PC-3 (cell line): Measurements from ENCODE around the gene EZR. TPM values are rescaled to one million over a fixed set of nuclear protein-coding genes. Genes with fewer than 3 reads are reported as not detected.

Experiments
- ATAC-seq: fragments of 200-7000 bp; cut with Tn5 transposase; 2 replicates; pipeline ENCODE4 v1.9.1; 2020; ENCODE audit warnings: mild to moderate bottlenecking, moderate library complexity
- BruUV-seq: library from RNA; stranded (reverse); fragments of 400-500 nt; replicated peaks from 2 replicates; lab custom pipeline; 2021; lab: Mats Ljungman, UMichigan
- CTCF ChIA-PET: fragments of 300-600 bp; sonication (Branson Sonifier 250); formaldehyde crosslinking; loops from one replicate; lab custom pipeline; 2022; ENCODE audit warnings: antibody characterized with exemption; lab: Charles Lee
- POLR2A ChIA-PET: fragments of 300-600 bp; sonication (Branson Sonifier 250); formaldehyde crosslinking; loops from one replicate; lab custom pipeline; 2022; ENCODE audit warnings: antibody characterized with exemption; ENCODE audit not compliant: unreplicated experiment; lab: Charles Lee
- DNase-seq: peaks from one replicate; pipeline ENCODE4 v3.0.0-alpha.2; 2015
- H2AFZ ChIP-seq: fragments of 300-600 bp; sonication (generic); 2 replicates; pipeline ENCODE4 v1.6.0; 2016; ENCODE audit warnings: antibody characterized with exemption, low read length
- H3F3A ChIP-seq: fragments of 300-600 bp; sonication (generic); one replicate; pipeline ENCODE4 v1.6.0; 2017; ENCODE audit warnings: antibody characterized with exemption, low read length, control low read depth, mild to moderate bottlenecking; ENCODE audit not compliant: unreplicated experiment
- H3K27ac ChIP-seq: fragments of 300-600 bp; sonication (generic); 2 replicates; pipeline ENCODE4 v1.5.1; 2016; ENCODE audit warnings: mild to moderate bottlenecking, low read length
- H3K27me3 ChIP-seq: fragments of 300-600 bp; sonication (generic); 2 replicates; pipeline ENCODE4 v1.6.1; 2016; ENCODE audit warnings: low read length, mixed read lengths
- H3K36me3 ChIP-seq: fragments of 300-600 bp; sonication (generic); 2 replicates; pipeline ENCODE4 v1.6.1; 2016; ENCODE audit warnings: low read depth, mixed run types, low read length, mixed read lengths
- H3K4me1 ChIP-seq: fragments of 300-600 bp; sonication (generic); 2 replicates; pipeline ENCODE4 v1.5.1; 2016; ENCODE audit warnings: low read length; ENCODE audit not compliant: insufficient read depth
- H3K4me2 ChIP-seq: fragments of 300-600 bp; sonication (generic); 2 replicates; pipeline ENCODE4 v1.6.0; 2016; ENCODE audit warnings: low read length
- H3K4me3 ChIP-seq: fragments of 300-600 bp; sonication (generic); 2 replicates; pipeline ENCODE4 v1.5.1; 2016; ENCODE audit warnings: mild to moderate bottlenecking, low read length, mixed read lengths
- H3K79me2 ChIP-seq: fragments of 300-600 bp; sonication (generic); 2 replicates; pipeline ENCODE4 v1.6.1; 2017; ENCODE audit warnings: low read length, mixed read lengths
- H3K9ac ChIP-seq: fragments of 300-600 bp; sonication (generic); 2 replicates; pipeline ENCODE4 v1.6.0; 2016; ENCODE audit warnings: mild to moderate bottlenecking, low read length
- H3K9me2 ChIP-seq: fragments of 300-600 bp; sonication (generic); replicated peaks from 2 replicates; pipeline ENCODE4 v1.6.1; 2016; ENCODE audit warnings: mixed run types, low read length, mixed read lengths
- H3K9me3 ChIP-seq: fragments of 300-600 bp; sonication (generic); 2 replicates; pipeline ENCODE4 v1.6.1; 2016; ENCODE audit warnings: low read length, mixed read lengths
- H4K20me1 ChIP-seq: fragments of 300-600 bp; sonication (generic); 2 replicates; pipeline ENCODE4 v1.6.1; 2016; ENCODE audit warnings: low read length, mixed read lengths
- CTCF ChIP-seq: fragments of 300-600 bp; sonication (generic); conservative IDR thresholded peaks from 2 replicates; pipeline ENCODE4 v1.5.1; 2017; ENCODE audit warnings: antibody characterized with exemption, low read depth, mild to moderate bottlenecking, low read length
- EZH2 ChIP-seq: fragments of 300-600 bp; sonication (generic); IDR thresholded peaks from one replicate; pipeline ENCODE4 v1.6.1; 2017; ENCODE audit warnings: antibody characterized with exemption, mild to moderate bottlenecking, low read length; ENCODE audit not compliant: unreplicated experiment
- EZH2phosphoT487 ChIP-seq: fragments of 300-600 bp; sonication (generic); IDR thresholded peaks from 2 replicates; pipeline ENCODE4 v1.6.1; 2018; ENCODE audit warnings: mild to moderate bottlenecking, antibody characterized with exemption, low read length, borderline replicate concordance
- intact Hi-C: fragments of 100-400 bp; cut with micrococcal nuclease; formaldehyde crosslinking; loops from 2 replicates; pipeline ENCODE4 v1.9.0; 2023
- total RNA-seq: library from RNA; depleted of rRNA; stranded (reverse); fragments of >200 nt; gene quantifications from 2 replicates; pipeline ENCODE4 v1.2.3, GENCODE V29; 2014

Gene EZR
- total RNA-seq, 1 experiment from 2014 or later, result 182 TPM

DNA sequence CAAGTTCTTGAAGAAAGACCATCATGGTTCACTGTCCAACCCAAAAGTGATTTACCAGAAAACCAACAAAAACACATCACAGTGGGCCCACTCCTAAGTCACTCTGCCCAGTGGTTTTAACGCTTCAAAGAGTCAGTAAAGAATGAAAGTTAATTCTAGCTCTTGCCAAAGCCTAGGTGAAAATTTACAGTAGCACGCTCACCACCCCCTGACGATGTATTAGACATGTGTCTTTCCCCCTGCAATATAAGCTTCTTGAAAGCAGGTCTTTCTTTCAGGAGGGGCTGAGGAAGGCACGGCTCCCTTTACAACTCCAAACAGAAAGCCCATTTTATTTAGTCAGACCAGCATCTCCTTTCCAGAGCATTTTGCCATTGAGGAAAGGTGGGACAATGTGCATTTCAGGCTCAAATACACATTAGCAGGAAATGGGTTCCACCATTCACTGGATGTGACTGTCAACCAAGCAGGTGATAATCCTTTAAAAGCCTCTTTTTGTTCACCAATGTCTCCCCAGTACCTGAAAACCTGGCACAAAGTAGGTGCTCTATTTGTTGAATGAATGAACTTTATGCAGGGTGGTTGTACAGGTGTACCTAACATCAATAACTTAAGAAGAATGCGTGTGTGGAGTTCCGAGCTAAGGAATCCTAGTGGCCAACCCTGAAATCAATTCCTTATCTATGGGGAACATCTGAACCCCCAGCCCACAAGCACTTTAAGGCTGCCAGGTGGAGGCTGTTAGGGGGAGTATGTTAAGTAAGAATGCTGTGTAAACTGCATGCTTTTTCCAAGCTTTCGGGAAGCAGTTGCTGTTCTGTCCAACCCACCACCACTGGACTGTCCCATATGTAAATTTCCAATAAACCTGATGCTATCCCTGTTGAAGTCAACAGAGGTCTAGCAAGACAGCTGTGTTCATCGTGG is 11.4 kb downstream of the EZR start:
- no TSS peak for BruUV-seq
- ChIA-PET CTCF (no interaction called here), POLR2A (no interaction called here)
- Histone ChIP-seq H2AFZ (no peak overlapping the region), H3F3A (no peaks in the 10 kb centered on the region), H4K20me1 (peaks cover 87% of the 10 kb centered on the region), H3K27me3 (no peaks in the 10 kb centered on the region), H3K9me2 (no peaks in the 10 kb centered on the region), H3K9me3 (no peaks in the 10 kb centered on the region), H3K4me2 (no peak overlapping the region), H3K9ac (no peak overlapping the region), H3K36me3 (peaks cover 64% of the 10 kb centered on the region), H3K4me3 (no peak overlapping the region), H3K27ac (no peak overlapping the region), H3K79me2 (peaks cover 96% of the 10 kb centered on the region), H3K4me1 (peaks cover 48% of the 10 kb centered on the region)
- no peak for TF ChIP-seq CTCF
- no peak for TF ChIP-seq EZH2phosphoT487
- no peak for TF ChIP-seq EZH2
- intact Hi-C loops, result no loop called here
- ATAC-seq, result no peak
- DNase-seq, result no peak

GRCh38 chr6:158805698-158806377 is 13.3 kb downstream of the EZR start:
- Histone ChIP-seq H3K9me3 (no peaks in the 10 kb centered on the region), H3K4me1 (peaks cover 64% of the 10 kb centered on the region), H2AFZ (no peak overlapping the region), H3K27ac (no peak overlapping the region), H3K27me3 (no peaks in the 10 kb centered on the region), H3K9ac (no peak overlapping the region), H3K4me3 (no peak overlapping the region), H3K4me2 (peak overlapping the region; percentile 2; the same call in 1 of the 2 replicates), H3K79me2 (peaks cover 96% of the 10 kb centered on the region), H4K20me1 (peaks cover 85% of the 10 kb centered on the region), H3K9me2 (no peaks in the 10 kb centered on the region), H3K36me3 (peaks cover 60% of the 10 kb centered on the region), H3F3A (no peaks in the 10 kb centered on the region)
- BruUV-seq, result no TSS peak
- POLR2A ChIA-PET, result interaction anchor here (0.6 kb wide), 1 partner anchor 62 kb away, joined by 3 read pairs; no protein-coding TSS in a partner anchor
- DNase-seq (no peak), ATAC-seq (no peak)
- CTCF ChIA-PET, result no interaction called here
- intact Hi-C loops, result no loop called here
- TF ChIP-seq EZH2 (no peak), EZH2phosphoT487 (no peak), CTCF (no peak)
